Amniotic epithelial cell (primary cell): ENCODE data around the gene TRPV6.

ENCODE experiments used
- DNase-seq: peaks from one replicate; pipeline ENCODE4 v3.0.0-alpha.2; 2010; ENCODE audit warnings: low read depth

Gene TRPV6

DNA sequence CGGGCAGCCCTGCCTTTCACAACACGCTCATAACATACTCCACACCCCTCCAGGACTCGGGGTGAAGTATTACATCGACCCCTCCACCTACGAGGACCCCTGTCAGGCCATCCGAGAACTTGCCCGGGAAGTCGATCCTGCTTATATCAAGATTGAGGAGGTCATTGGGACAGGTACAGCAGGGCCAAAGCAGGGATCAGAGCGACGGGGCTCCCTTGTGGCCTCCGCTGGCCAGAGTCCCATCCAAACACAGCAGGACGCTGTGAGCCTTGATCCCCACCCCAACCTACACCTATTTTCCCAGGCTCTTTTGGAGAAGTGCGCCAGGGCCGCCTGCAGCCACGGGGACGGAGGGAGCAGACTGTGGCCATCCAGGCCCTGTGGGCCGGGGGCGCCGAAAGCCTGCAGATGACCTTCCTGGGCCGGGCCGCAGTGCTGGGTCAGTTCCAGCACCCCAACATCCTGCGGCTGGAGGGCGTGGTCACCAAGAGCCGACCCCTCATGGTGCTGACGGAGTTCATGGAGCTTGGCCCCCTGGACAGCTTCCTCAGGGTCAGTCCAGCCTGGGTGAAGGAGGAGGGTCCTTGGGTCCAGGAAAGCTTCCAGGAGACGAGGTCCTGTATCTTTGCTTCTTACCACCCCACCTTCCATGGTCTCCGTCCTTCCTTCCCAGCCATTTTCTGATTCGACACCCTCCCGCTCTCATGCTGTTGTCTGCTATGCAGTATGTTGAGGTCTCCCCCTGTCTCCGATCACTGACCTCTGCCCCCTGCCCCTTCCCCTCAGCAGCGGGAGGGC is 17.2 kb downstream of the TRPV6 start:
- DNase-seq: no peak

DNA sequence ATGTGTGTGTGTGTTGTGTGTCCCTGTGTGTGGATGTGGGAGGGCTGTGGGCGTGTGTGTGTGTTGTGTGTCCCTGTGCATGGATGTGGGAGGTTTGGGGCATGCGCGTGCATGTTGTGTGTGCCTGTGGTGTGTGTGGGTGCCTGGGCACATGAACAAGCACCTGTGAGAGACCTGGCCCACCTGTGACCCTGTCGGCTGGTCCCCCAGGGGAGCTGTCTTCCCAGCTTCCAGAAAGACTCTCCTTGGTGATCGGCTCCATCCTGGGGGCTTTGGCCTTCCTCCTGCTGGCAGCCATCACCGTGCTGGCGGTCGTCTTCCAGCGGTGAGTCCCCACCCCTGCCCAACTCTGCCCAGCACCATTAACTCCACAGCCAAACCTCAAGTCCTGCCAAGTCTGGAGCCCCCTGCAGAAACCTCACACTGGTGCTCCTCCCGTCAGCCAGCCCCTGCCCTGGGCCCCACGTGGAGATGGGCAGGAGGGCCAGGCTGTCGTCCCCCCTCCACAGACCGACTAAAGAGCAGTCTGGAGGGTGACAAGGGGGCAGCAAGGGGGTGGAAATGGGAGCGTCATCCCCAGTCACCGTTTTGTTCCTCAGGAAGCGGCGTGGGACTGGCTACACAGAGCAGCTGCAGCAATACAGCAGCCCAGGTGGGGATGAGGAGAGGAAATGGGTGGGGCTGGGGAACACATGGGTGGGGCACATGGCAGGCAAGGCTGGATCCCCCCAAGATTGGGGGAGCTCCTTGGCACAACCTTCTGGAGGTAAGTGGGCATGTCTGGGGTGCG is 18.0 kb downstream of the TRPV6 start:
- no peak for DNase-seq

DNA sequence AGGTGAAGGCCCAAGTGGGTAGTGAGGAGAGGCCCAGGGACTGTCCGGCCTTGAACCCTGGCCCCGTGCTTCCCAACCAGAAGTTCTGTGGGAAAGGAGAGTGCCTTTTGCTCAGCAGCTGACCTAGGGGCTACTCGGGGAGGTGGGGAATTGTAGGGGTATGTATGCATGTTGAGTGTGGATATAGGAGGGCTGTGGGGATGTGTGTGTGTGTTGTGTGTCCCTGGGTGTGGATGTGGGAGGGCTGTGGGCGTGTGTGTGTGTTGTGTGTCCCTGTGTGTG is 18.5 kb downstream of the TRPV6 start:
- DNase-seq: no peak

DNA sequence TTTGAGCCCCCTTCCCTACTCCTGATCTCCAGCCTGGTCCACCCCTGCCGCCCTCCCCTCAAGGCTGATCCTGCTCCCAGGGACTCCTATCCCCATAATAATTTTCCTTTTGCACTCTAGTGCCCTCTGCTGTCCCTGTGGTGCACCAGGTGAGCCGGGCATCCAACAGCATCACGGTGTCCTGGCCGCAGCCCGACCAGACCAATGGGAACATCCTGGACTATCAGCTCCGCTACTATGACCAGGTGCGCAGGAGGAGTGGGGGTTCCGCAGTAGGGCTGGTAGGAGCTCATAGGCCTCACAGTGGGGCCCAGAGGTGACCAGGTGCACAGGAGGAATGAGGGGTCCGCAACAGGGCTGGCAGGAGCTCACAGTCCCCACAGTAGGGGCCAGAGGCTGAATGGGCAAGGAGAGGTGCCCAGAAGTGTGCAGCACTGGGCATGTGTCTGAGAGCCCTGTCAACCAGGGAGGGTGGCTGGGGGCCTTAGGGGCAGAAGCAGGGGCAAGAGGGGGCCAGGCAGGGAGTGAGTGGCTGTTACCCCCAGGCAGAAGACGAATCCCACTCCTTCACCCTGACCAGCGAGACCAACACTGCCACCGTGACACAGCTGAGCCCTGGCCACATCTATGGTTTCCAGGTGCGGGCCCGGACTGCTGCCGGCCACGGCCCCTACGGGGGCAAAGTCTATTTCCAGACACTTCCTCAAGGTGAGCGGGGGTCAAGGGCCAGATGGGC is 19.0 kb downstream of the TRPV6 start:
- DNase-seq: peak; percentile 10

DNA sequence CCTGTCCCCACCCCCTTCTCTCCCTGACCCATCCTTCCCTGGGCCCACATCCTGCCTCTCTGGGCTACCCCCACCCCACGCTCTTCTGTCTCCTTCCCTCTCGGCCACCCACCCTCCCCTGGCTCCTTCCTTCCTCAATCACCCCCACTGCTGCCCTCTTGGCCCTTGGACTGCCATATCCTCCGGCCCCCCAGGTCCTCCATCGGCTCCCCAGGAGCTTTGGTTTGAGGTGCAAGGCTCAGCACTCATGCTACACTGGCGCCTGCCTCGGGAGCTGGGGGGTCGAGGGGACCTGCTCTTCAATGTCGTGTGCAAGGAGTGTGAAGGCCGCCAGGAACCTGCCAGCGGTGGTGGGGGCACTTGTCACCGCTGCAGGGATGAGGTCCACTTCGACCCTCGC is 19.8 kb downstream of the TRPV6 start:
- no peak for DNase-seq

DNA sequence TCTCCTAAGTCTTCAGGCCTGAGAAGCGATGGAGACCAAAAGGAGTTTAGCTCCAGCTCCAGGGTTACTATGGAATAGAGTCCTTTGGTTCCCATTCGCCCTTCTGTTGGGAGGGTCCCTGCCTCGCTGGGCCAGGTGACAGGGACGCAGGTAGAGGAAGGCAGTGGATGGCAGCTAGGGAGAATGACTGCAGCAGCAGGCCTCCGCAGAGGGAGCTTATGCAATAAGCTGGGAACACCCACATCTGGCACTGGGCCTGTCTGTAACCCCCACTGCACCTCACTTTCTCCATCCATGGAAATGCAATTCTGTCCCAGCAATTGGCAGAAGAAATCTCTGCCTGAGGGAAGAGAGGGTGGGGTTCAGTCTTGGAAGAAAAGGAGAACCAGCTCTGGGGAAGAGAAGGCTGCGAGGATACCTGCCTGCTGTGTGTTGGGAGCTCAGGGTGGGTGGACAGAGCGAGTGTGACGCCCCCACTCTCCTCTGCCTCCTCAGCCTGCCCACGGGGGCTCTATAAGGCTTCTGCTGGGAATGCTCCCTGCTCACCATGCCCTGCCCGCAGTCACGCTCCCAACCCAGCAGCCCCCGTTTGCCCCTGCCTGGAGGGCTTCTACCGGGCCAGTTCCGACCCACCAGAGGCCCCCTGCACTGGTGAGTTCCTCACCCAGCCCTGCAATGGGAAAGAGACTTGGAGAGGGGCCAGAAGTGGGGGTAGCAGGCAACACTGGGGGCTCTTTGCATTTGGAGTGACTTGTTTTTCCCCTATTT is 20.4 kb downstream of the TRPV6 start:
- peak; percentile 7 for DNase-seq

DNA sequence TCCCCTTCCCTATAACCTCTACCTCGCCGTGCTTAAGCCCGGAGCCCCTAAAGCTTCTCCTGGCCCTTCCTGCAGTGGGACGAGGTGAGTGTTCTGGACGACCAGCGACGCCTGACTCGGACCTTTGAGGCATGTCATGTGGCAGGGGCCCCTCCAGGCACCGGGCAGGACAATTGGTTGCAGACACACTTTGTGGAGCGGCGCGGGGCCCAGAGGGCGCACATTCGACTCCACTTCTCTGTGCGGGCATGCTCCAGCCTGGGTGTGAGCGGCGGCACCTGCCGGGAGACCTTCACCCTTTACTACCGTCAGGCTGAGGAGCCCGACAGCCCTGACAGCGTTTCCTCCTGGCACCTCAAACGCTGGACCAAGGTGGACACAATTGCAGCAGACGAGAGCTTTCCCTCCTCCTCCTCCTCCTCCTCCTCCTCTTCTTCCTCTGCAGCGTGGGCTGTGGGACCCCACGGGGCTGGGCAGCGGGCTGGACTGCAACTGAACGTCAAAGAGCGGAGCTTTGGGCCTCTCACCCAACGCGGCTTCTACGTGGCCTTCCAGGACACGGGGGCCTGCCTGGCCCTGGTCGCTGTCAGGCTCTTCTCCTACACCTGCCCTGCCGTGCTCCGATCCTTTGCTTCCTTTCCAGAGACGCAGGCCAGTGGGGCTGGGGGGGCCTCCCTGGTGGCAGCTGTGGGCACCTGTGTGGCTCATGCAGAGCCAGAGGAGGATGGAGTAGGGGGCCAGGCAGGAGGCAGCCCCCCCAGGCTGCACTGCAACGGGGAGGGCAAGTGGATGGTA is 21.5 kb downstream of the TRPV6 start:
- DNase-seq: no peak

DNA sequence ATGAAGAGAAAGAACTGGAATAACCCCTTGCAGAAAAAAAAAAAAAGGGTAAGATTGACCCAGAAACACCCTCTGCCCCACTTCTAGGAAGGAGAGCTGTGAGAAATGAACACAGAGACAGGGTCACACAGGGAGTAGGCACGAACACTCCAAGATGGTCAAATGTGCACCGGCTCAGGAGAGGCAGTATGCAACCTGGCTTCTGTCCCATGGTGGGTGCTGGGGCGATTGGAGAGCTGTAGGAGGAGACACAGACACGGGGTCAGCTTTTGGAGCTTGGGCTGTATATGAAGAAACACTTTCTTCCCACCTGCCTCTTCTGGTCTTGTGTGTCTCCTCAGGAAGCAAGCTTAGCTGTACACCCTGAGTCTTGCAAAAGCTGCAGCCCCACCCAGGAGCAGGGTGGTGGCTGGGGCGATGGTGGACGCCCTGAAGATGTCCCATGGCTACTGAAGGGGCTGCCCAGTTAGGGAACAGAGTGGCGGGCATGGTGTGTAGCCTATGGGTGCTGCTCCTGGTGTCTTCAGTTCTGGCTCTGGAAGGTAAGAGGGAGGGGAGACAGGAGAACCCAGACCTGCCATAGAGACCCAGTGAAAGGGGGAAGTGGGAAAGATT is 22.7 kb downstream of the TRPV6 start:
- DNase-seq: no peak

DNA sequence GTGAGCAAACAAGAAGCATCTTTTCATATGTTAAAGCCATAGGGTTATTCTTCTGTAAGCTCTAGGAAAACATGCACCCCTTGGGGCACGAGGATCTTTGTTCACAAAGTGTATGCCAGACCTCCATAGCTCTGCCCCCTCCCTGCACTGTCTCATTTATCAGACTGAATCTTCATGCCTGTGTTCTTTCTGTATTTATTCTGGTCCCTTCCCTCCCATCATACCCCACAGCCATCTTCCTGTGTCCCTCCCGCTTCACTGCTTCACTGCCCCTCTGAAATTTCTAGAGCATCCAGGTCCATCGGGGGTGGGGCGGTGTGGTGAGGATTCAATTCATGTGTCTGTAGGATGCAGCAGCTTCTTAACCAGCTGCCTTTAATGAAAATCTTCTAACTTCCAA is 23.2 kb downstream of the TRPV6 start:
- no peak for DNase-seq

DNA sequence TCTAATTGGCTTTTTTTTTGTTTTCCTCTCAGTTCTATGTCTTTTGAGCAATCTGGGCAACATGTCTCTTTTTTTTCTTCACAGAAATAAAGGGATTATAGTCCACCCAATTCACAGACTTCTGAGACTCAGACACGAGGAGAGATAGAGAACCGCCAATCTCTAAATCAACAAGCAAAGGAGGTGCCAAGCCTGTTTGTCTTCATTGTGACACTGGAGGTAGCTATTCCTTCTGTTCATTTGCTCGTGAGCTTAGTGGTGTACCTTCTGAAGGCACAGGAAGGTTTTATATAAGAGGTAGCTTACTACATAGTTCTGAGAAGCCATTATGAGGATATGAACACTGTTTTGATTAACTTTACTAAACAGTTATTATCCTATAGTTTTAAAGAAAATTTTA is 24.6 kb downstream of the TRPV6 start:
- DNase-seq: no peak

DNA sequence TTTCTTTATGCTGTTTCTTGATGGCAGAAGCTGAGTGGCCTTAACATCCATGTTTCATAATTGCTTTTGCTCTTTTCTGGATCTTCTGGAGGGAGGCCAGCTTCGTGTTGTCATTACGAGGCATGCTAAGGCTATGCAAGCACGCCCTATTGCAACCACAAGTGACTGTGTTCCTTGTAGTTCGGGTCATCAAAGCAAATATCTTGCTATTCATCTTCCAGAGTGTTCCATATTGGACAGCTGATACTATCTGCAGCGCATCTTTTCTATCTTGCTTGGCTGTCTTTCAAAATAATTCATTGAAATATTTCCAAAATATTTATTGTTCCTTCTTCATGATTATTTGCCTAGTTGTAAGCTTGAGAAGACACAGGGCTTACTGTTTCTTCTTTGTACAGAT is 25.7 kb downstream of the TRPV6 start:
- DNase-seq: peak; percentile 73

DNA sequence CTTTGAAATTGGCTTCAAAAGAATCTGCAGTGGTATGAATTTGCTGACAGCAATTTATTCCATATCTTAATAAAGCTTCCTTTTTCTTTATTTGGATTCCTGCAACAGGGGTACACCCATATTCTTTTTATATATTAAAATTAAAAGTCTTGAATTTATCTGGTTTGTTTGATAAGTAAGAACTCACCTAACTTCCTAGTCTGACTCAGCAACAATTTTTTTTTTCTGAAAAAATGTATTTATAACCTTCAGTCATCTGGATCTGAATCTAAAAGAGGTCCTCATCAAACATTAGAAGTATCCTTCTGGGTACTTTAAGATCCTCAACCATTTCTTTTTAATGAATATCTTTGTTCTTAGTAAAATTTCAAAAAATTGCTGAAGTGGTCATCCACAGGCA is 26.1 kb downstream of the TRPV6 start:
- DNase-seq: no peak

DNA sequence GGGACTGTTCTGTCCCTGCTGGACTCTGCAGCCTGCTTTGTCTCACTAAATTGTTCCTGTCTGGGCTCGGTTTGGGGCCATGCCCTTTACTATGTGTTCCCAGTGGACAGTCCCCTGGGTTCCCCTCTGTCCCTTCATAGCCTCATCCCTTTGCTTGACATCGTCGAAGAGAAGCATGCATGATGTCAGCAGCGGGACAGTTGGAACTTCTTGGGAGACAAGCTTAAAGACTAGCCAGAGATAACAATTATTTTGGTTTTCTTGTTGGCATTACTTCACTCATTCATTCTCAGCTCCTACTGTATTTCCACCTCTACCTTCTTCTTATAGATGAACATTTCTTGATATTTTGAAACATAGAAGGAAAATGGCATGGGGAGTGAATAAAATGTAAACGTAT is 27.9 kb downstream of the TRPV6 start:
- DNase-seq: no peak

DNA sequence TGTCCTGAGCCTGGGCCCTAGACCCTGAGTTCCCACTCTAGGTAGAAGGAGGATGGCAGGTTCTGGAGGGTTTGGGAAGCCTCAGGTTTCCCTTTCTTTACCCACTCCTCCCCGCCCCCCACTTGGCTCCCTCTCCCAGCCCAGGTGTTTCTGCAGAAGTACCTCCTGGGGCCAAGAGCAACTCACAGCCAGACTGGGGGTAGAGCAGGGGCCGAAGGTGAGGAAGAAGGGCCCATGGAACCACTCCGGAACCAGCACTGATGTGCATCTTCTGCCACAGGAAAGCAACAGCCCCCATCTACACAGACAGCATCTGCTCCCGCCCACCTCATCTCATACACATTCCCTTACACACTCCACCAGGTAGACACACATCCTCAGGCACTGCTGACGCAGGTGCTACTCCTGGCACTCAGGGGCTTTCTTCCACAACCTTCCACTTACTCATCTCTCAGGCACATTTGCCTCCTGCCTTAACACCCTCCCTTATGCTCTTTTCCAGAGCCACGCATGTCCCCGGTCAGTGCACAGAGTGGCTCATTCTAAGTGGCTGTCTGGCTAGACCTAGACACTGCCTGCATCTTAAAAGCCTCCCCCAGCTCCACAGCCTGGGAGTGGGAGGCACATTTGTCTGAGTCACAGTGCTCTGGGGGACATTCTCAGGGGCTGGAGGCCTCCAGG is 28.8 kb downstream of the TRPV6 start:
- DNase-seq: no peak

DNA sequence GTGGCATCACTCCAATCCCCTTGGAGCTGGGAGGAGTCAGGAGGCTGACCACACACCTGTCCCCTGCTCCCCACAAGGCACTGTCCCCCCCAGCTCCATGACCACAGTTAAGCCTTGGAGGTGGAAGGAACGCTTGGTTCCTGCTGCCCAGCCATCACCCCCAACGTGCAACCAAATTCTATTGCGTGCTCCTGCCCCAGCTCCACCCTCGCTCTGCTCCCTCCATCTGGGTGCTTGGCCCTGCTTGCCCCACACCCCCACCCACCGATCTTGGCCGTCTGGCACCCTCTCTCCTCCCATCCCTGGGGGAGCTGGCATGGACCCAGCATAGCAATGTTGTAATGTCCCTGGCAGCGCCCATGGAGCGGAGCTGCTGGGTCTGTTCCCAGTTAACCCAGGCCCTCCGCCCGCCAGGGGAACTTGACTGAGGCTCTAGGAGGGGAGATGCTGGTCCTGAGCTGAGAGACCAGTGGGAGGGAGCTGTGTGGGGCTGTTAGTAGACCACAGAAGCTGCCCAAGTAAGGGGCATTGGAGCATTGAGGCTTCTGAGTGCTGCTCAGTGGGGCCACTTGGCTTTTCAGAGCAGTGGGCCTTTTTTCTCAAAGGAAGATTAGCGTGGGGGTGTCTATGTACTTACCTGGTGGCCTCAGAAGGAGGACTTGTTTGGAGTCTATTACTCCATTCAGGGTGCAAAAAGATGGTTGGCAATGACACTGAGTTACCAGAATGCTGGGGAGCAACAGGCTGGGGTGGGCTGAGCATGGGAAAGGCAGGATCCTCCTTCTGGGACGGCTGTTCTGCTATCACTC is 29.6 kb downstream of the TRPV6 start:
- peak; percentile 32 for DNase-seq

DNA sequence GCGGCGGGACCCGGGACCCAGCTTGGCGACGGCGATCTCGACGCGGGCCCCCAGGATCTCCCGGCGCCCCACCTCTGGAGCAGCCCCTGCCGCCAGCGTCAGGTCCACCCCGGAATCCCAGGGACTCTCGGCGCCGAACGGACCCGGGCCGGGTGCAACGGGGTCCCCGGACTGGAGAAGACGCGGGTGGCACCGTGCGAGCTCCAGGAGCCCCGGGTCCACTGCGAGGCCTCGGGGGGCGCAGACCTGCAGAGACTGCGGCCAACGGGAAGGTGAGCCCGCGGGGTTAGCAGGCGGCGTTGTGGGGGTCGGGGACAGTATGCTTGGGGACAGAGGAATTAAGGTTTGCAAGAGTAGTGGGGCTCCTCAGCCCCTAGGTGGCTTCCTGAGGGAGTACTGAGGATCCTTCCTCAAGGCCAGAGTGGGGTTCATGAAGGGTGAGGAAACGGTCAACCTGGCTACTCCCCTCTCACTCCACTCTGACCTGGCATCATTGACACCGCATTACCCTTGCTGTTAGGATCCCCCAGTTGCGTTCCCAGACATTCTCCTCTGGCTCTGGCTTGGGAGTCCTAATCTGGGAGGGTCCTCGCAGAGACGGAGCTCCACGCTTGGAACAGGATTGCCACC is 30.3 kb downstream of the TRPV6 start:
- DNase-seq: no peak

DNA sequence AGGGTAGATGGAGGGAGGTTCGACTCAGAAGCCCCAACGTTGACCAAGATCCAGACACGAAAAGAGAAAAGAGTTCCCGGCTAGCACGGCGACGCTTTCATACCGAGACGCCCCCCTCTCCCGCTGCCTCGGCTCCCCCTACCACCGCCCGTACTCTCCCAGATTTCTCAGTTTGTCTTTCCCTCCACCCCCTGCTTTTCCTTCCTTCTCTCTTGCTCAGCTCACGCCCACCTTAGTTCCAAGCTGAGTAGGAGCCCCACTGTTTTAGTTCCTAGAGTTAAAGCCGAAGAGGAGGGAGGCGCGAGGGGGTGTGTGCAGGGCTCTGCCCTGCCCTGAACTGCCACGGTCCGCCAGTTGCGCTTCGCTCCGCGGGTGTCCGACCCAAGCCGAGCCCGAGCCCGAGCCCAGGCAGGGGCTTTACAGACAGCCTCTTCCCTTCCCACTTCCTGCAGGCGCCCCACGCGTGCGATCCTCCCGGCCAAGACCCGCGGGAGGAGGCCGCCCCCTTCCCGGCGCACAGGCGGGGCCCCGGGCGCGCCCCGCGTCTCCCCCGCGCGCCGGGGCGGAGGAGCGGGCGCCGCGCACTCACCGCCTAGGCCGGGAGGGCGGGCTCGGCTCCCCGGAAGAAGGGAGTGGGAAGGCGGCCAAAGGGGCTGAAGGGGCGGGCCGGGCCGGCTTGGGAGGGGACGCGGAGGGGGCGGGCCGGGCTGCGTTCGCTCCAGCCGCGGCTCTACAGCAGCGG is 31.0 kb downstream of the TRPV6 start, which contains the start of gene EPHB6:
EPHB6 (plus strand) TSS at position 705 of the 742 bp plus-strand sequence. CDS start 8,152 bp downstream, outside the sequence.
- peak; percentile 59 for DNase-seq

DNA sequence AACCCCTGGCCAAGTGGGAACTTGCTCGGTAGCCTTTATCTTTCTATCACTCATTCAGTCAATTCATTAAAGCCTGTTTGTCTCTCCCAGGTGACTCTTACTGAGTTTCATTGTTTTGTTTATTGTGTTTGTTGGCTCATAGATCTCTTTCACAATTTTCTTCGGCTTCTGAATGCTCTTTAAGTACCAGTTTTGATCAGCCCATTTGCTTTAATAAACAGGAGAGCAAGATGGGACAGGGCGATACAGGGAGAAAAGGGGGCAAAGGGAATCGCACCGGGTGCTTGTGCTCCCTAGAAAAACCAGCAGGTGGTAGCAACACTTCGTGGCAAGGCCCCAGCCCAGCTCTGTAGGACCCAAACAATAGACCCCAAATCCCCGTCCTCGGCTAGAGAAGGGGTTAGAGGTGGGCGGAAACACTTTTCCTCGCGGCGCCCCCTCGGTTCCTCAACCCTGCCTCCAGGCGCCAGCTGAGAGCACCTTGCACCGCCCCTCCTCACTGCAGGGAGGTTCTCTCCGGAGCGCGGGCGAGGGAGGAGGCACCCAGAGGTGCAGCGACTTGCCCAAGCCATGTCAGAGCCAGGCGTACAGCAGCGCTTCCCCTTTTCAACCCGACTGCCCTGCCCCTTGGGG is 31.7 kb downstream of the TRPV6 start:
- peak; percentile 51 for DNase-seq
